ENCODE results near the gene ZFHX3. TPM values are rescaled to one million over a fixed set of nuclear protein-coding genes. Genes with fewer than 3 reads are reported as not detected.

The ZFHX3 gene
- total and polyA plus RNA-seq, 2 of the 8 experiments (the other 6 are each of a cell fraction or from before 2014, with no cell fraction given) = 0.08 to 0.99 TPM

- no peak for TF ChIP-seq E2F6 (IDR thresholded peaks at IDR 0.05)
- TF ChIP-seq BCL11A (IDR thresholded peaks at IDR 0.05; ENCODE audit: low read depth in 2 of 2, low read length in 2 of 2) = no peak
- no peak for TF ChIP-seq CHD7 (IDR thresholded peaks at IDR 0.05; ENCODE audit: insufficient replicate concordance, low read length)
- TF ChIP-seq ATF2 (IDR thresholded peaks at IDR 0.05; ENCODE audit: low read length) = no peak
- TF ChIP-seq SAP30 (IDR thresholded peaks at IDR 0.05; ENCODE audit: insufficient read depth, insufficient replicate concordance, low read length) = no peak
- no peak for TF ChIP-seq FOSL1 (IDR thresholded peaks at IDR 0.05; ENCODE audit: insufficient read depth, low read depth, low read length)
These were observed 123.4 kb downstream of the ZFHX3 start (continued) for GRCh38 chr16:72924537-72924926.
